Thoracic aorta (tissue), 2 donors: ENCODE measurements around the gene CDH23. TPM values are rescaled to one million over a fixed set of nuclear protein-coding genes. Genes with fewer than 3 reads are reported as not detected.

ENCODE experiments used
- ATAC-seq: fragments of 150-250 bp; one replicate; pipeline ENCODE4 v1.8.0; 2017; ENCODE audit warnings: low read depth; ENCODE audit not compliant: insufficient number of reproducible peaks, low FRiP score
- DNase-seq: peaks from one replicate; pipeline ENCODE4 v3.0.0-alpha.2; 2020; ENCODE audit warnings: low spot score
- H3K27ac ChIP-seq, 2 donors: fragments of 200-600 bp; sonication (generic); 1 replicate in 1 of 2; 2 replicates in 1 of 2; pipeline ENCODE4 v1.5.1; 2016; ENCODE audit warnings: mild to moderate bottlenecking in 2 of 2, moderate library complexity in 2 of 2
- H3K27me3 ChIP-seq: fragments of 200-600 bp; sonication (generic); replicated peaks from 2 replicates; pipeline ENCODE4 v1.6.0; 2016; ENCODE audit warnings: mild to moderate bottlenecking; ENCODE audit not compliant: insufficient read depth
- H3K36me3 ChIP-seq: fragments of 200-600 bp; sonication (generic); one replicate; pipeline ENCODE4 v1.5.1; 2016
- H3K4me1 ChIP-seq, 2 donors: fragments of 200-600 bp; sonication (generic); 1 replicate in 1 of 2; 2 replicates in 1 of 2; pipeline versions ENCODE4 v1.5.1 to v1.6.0; 2016; ENCODE audit warnings: low read depth in 2 of 2, mild to moderate bottlenecking in 1 of 2; ENCODE audit not compliant: control insufficient read depth in 1 of 2
- H3K4me3 ChIP-seq: fragments of 200-600 bp; sonication (generic); 2 replicates; pipeline ENCODE4 v1.5.1; 2016; ENCODE audit warnings: mild to moderate bottlenecking
- H3K9me3 ChIP-seq: fragments of 200-600 bp; sonication (generic); 2 replicates; pipeline ENCODE4 v1.5.1; 2016
- CTCF ChIP-seq: fragments of 200-600 bp; sonication (generic); IDR thresholded peaks from one replicate; pipeline ENCODE4 v1.5.1; 2019; ENCODE audit warnings: antibody characterized with exemption
- total RNA-seq, 2 donors: library from RNA; depleted of rRNA; stranded (reverse); fragments of >200 nt; gene quantifications; one replicate each; pipeline versions ENCODE4 v1.1.0 to v1.2.3, GENCODE V29; 2016

CDH23 gene
- total RNA-seq, 2 donors from 2014 or later = 10.6 to 10.8 TPM

GRCh38 chr10:71633920-71634319 is 237.2 kb downstream of the CDH23 start:
- no peak for TF ChIP-seq CTCF
- Histone ChIP-seq H3K27ac (no peak overlapping the region), H3K4me3 (no peak overlapping the region), H3K9me3 (no peaks in the 10 kb centered on the region), H3K27me3 (no peaks in the 10 kb centered on the region), H3K36me3 (no peaks in the 10 kb centered on the region), H3K4me1 (no peaks in the 10 kb centered on the region)
- ATAC-seq = no peak
- no peak for DNase-seq

GRCh38 chr10:71634531-71635164 is 237.9 kb downstream of the CDH23 start:
- H3K27ac ChIP-seq = no peak overlapping the region
- no peaks in the 10 kb centered on the region for H3K36me3 ChIP-seq
- ATAC-seq = no peak
- no peak for TF ChIP-seq CTCF
- H3K9me3 ChIP-seq = no peaks in the 10 kb centered on the region
- H3K27me3 ChIP-seq = no peaks in the 10 kb centered on the region
- DNase-seq = no peak
- no peak overlapping the region for H3K4me3 ChIP-seq
- no peaks in the 10 kb centered on the region for H3K4me1 ChIP-seq

- H3K4me1 ChIP-seq = no peaks in the 10 kb centered on the region
- TF ChIP-seq CTCF = no peak
- H3K4me3 ChIP-seq = no peak overlapping the region
- H3K27me3 ChIP-seq = no peaks in the 10 kb centered on the region
- no peak overlapping the region for H3K27ac ChIP-seq
- H3K36me3 ChIP-seq = no peaks in the 10 kb centered on the region
- no peak for DNase-seq
- no peaks in the 10 kb centered on the region for H3K9me3 ChIP-seq
- no peak for ATAC-seq
These were observed 238.6 kb downstream of the CDH23 start for GRCh38 chr10:71635251-71635866.

GRCh38 chr10:71635867-71636266 is 239.1 kb downstream of the CDH23 start:
- Histone ChIP-seq H3K4me3 (no peak overlapping the region), H3K9me3 (no peaks in the 10 kb centered on the region), H3K4me1 (no peaks in the 10 kb centered on the region), H3K27ac (no peak overlapping the region), H3K27me3 (no peaks in the 10 kb centered on the region), H3K36me3 (no peaks in the 10 kb centered on the region)
- DNase-seq (no peak), ATAC-seq (no peak)
- TF ChIP-seq CTCF = no peak

- H3K36me3 ChIP-seq = no peaks in the 10 kb centered on the region
- no peak for ATAC-seq
- no peak for TF ChIP-seq CTCF
- H3K27ac ChIP-seq = no peak overlapping the region
- H3K4me1 ChIP-seq = no peaks in the 10 kb centered on the region
- no peak for DNase-seq
- no peak overlapping the region for H3K4me3 ChIP-seq
- H3K9me3 ChIP-seq = no peaks in the 10 kb centered on the region
- H3K27me3 ChIP-seq = no peaks in the 10 kb centered on the region
These were observed 239.9 kb downstream of the CDH23 start for GRCh38 chr10:71636588-71636987.
